HK-2 (cell line): ENCODE results near the gene SCIN.
"Not testable (repeated sequence)": the region's sequence is repeated elsewhere in the genome, so short reads cannot be mapped to it uniquely, and the experiment has no call there.

Experiments
- DNase-seq: peaks from one replicate; pipeline ENCODE4 v3.0.0-alpha.2; 2018; ENCODE audit not compliant: unreplicated experiment

SCIN gene

GRCh38 chr7:12688485-12689170 lies 118.1 kb downstream of the SCIN start:
- not testable (repeated sequence) for DNase-seq

GRCh38 chr7:12689451-12689850 lies 118.9 kb downstream of the SCIN start:
- no peak for DNase-seq

GRCh38 chr7:12690041-12690878 lies 119.7 kb downstream of the SCIN start:
- no peak for DNase-seq

GRCh38 chr7:12691388-12691787 lies 120.9 kb downstream of the SCIN start:
- DNase-seq: not testable (repeated sequence)

- DNase-seq: no peak
These were observed 121.5 kb downstream of the SCIN start for GRCh38 chr7:12692035-12692434.

GRCh38 chr7:12692479-12693259 lies 122.1 kb downstream of the SCIN start:
- no peak for DNase-seq

- DNase-seq: no peak
These were observed 124.3 kb downstream of the SCIN start for GRCh38 chr7:12694817-12695216.

GRCh38 chr7:12695965-12696364 lies 125.4 kb downstream of the SCIN start:
- no peak for DNase-seq

GRCh38 chr7:12699299-12699698 lies 128.8 kb downstream of the SCIN start:
- no peak for DNase-seq

GRCh38 chr7:12701433-12701832 lies 130.9 kb downstream of the SCIN start:
- no peak for DNase-seq

GRCh38 chr7:12703881-12704280 lies 133.4 kb downstream of the SCIN start:
- DNase-seq: no peak

- no peak for DNase-seq
These were observed 135.4 kb downstream of the SCIN start for GRCh38 chr7:12705878-12706277.

GRCh38 chr7:12706900-12707536 lies 136.5 kb downstream of the SCIN start:
- no peak for DNase-seq

- DNase-seq: no peak
These were observed 137.8 kb downstream of the SCIN start for GRCh38 chr7:12708314-12708713.
